ENCODE data around the gene CERS6. TPM values are rescaled to one million over a fixed set of nuclear protein-coding genes. Genes with fewer than 3 reads are reported as not detected.

Gene CERS6
- total RNA-seq, 1 donor from 2014 or later = 30.8 TPM

DNA sequence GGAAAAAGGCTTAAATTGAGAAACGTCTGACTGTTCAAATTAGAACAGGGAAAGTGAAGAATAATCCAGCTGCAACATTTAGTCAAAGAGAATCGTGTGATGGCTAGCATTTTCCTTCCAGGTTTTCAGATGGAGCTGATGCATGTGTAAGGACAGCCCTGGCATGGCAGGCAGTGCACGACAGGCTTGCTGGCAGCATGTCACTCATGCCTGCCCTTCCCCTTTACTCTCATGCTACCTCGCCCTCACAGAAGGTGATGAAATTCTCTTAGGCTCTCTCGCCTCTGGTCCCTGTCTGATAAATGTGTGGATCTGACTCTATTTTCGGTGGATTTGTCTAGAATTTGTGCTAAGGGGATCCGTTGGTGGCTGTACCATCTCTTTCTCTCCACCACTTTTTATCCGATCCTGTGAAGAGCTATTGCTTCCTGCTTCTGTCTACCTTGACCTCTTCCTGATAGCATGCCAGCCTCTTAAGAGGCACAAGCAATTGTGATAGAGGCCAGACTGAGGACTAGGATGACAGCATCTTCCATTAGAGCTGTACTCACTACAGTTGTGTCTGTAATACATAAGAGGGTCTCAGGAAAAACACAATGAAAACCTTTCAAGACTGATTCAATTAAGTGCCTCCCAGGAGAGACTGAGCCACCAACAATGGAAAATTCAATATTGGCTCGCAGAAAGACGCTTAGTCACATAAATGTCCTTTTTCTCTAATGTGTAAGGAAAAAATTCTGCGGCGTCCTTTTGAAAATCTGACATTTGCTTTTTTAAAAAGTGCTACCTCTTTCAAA lies 280.8 kb downstream of the CERS6 start:
- no peaks in the 10 kb centered on the region for H3K36me3 ChIP-seq (ENCODE audit: control insufficient read depth in 3 of 3, insufficient read depth in 3 of 3, low read length in 3 of 3)
- H3K4me3 ChIP-seq (ENCODE audit: low read length in 3 of 3) = no peak overlapping the region
- no peaks in the 10 kb centered on the region for H3K27me3 ChIP-seq (ENCODE audit: control insufficient read depth in 3 of 3, insufficient read depth in 3 of 3, low read length in 3 of 3)
- H3K9me3 ChIP-seq (ENCODE audit: control insufficient read depth in 3 of 3, low read length in 3 of 3) = no peaks in the 10 kb centered on the region
- H3K27ac ChIP-seq (ENCODE audit: low read depth, low read length) = no peak overlapping the region
- no peak overlapping the region for H3K9ac ChIP-seq (ENCODE audit: low read depth in 1 of 3, low read length in 3 of 3)
- H3K4me1 ChIP-seq (ENCODE audit: control insufficient read depth in 3 of 3, insufficient read depth in 3 of 3, low read length in 3 of 3) = peaks cover 3 to 7% (median 6%) of the 10 kb centered on the region in 3 donors

DNA sequence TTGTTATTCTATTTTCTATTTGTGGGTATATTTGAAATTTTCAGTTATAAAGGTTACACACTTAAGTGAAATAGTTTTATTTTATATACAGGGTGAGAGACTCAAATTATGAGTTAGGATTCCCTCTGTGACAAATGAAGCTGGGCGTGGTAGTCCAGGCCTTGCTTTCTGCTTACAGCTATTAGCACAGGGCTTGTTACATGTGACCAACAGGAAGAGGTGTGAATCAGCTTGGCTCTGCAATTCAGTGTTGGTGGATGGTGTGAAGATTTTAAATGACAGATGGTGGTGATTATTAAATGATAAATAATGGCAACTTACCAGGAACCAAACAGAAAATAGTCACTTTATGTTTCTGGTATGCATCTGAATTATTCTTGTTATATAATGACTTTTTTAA lies 282.0 kb downstream of the CERS6 start:
- H3K9ac ChIP-seq (ENCODE audit: low read depth in 1 of 3, low read length in 3 of 3) = no peak overlapping the region
- H3K27me3 ChIP-seq (ENCODE audit: control insufficient read depth in 3 of 3, insufficient read depth in 3 of 3, low read length in 3 of 3) = no peaks in the 10 kb centered on the region
- H3K9me3 ChIP-seq (ENCODE audit: control insufficient read depth in 3 of 3, low read length in 3 of 3) = no peaks in the 10 kb centered on the region
- H3K36me3 ChIP-seq (ENCODE audit: control insufficient read depth in 3 of 3, insufficient read depth in 3 of 3, low read length in 3 of 3) = no peaks in the 10 kb centered on the region
- H3K4me3 ChIP-seq (ENCODE audit: low read length in 3 of 3) = no peak overlapping the region
- peaks cover 3 to 7% (median 6%) of the 10 kb centered on the region in 3 donors for H3K4me1 ChIP-seq (ENCODE audit: control insufficient read depth in 3 of 3, insufficient read depth in 3 of 3, low read length in 3 of 3)
- no peak overlapping the region for H3K27ac ChIP-seq (ENCODE audit: low read depth, low read length)

DNA sequence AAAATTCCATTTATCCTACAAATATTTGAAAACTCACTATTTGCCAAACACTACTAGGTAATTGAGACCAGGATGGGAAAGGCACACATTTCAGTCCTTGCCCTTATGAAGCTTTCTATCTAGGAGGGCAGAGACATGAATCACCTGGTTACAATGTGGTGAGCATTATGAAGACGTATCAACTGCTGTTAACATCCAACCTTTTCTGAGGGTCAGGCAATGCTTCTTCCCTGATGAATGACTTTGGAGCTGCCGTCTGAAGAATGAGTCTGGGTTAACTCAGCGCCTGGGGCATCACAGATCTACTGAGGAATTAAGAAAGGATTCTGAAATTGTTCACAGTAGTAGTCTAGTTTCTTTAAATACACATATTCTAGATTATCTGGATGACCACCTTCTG lies 284.3 kb downstream of the CERS6 start:
- Histone ChIP-seq H3K9me3 (ENCODE audit: control insufficient read depth in 3 of 3, low read length in 3 of 3) (no peaks in the 10 kb centered on the region), H3K27ac (ENCODE audit: low read depth, low read length) (no peak overlapping the region), H3K4me1 (ENCODE audit: control insufficient read depth in 3 of 3, insufficient read depth in 3 of 3, low read length in 3 of 3) (no peaks in the 10 kb centered on the region), H3K4me3 (ENCODE audit: low read length in 3 of 3) (no peak overlapping the region), H3K36me3 (ENCODE audit: control insufficient read depth in 3 of 3, insufficient read depth in 3 of 3, low read length in 3 of 3) (no peaks in the 10 kb centered on the region), H3K9ac (ENCODE audit: low read depth in 1 of 3, low read length in 3 of 3) (no peak overlapping the region), H3K27me3 (ENCODE audit: control insufficient read depth in 3 of 3, insufficient read depth in 3 of 3, low read length in 3 of 3) (no peaks in the 10 kb centered on the region)

DNA sequence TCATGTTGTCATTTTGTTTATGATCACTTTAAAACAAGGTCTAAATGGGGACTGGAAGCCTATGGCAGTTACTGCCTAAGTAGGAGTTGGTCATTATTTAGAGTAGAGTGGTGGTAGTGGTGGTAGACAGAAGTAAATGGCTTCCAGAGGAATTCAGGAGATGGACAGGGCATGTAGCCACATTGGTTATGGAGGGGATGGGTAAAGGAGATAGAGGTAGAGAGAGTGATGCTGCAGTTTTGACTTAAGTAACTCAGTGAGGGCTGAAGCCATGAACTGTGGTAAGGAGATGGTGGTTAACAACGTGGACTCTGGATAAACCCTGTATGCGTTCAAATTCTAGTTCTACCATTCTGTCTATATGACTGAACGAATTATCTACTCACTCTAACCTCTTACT lies 284.7 kb downstream of the CERS6 start:
- Histone ChIP-seq H3K4me3 (ENCODE audit: low read length in 3 of 3) (no peak overlapping the region), H3K36me3 (ENCODE audit: control insufficient read depth in 3 of 3, insufficient read depth in 3 of 3, low read length in 3 of 3) (no peaks in the 10 kb centered on the region), H3K27ac (ENCODE audit: low read depth, low read length) (no peak overlapping the region), H3K9ac (ENCODE audit: low read depth in 1 of 3, low read length in 3 of 3) (no peak overlapping the region), H3K4me1 (ENCODE audit: control insufficient read depth in 3 of 3, insufficient read depth in 3 of 3, low read length in 3 of 3) (no peaks in the 10 kb centered on the region), H3K27me3 (ENCODE audit: control insufficient read depth in 3 of 3, insufficient read depth in 3 of 3, low read length in 3 of 3) (no peaks in the 10 kb centered on the region), H3K9me3 (ENCODE audit: control insufficient read depth in 3 of 3, low read length in 3 of 3) (no peaks in the 10 kb centered on the region)

DNA sequence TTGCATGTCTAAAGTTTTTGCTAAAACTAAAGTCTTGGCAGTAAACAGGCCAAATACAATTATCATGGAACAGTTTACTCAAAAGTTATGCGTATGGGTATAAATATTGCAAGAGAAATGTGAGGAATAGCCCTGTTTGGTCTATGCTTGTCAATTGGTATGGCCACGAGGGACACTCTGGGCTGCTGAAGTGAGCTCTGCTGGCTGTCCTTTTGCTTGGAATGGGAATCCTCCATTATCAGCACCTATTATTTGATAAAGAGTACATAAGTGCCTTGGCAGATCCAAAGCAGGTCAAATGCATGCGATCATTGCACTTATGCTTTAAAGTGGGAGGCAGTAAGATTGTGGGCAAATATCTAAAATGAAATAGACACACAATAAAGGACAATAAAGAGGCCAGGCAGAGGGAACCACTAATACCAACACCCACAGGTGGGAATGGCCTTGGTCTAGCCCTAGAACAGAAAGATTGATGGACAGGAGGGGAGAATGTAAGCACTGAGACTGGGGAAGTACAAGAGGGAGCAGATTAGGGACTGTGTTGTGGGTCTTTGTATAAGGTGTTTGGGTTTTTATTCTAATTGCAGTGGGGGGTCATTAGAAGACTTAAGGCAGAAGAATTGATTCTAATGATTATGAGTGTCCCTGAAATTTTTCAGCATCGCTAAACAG lies 286.3 kb downstream of the CERS6 start:
- Histone ChIP-seq H3K36me3 (ENCODE audit: control insufficient read depth in 3 of 3, insufficient read depth in 3 of 3, low read length in 3 of 3) (no peaks in the 10 kb centered on the region), H3K27me3 (ENCODE audit: control insufficient read depth in 3 of 3, insufficient read depth in 3 of 3, low read length in 3 of 3) (no peaks in the 10 kb centered on the region), H3K27ac (ENCODE audit: low read depth, low read length) (no peak overlapping the region)

DNA sequence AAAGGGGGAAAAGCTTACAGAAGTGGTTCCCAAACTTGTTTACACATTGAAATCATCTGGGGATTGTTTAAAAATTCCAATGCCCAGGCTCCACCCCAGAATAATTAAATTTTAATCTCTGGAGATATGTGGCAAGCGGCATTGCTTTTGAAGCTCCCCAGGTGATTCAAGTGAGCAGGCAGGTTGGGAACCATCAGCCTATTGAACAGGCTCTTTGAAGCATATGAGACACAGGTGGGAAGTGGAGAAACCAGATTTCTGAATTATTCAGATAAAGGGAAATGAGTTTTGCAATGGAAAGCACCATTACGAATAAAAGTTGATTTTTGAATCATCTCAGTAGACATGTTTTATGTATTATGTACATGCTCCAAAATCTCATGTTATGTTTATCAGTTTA lies 288.8 kb downstream of the CERS6 start:
- Histone ChIP-seq H3K9me3 (ENCODE audit: control insufficient read depth in 3 of 3, low read length in 3 of 3) (no peaks in the 10 kb centered on the region), H3K27me3 (ENCODE audit: control insufficient read depth in 3 of 3, insufficient read depth in 3 of 3, low read length in 3 of 3) (no peaks in the 10 kb centered on the region), H3K4me3 (ENCODE audit: low read length in 3 of 3) (no peak overlapping the region), H3K27ac (ENCODE audit: low read depth, low read length) (no peak overlapping the region), H3K36me3 (ENCODE audit: control insufficient read depth in 3 of 3, insufficient read depth in 3 of 3, low read length in 3 of 3) (no peaks in the 10 kb centered on the region), H3K9ac (ENCODE audit: low read depth in 1 of 3, low read length in 3 of 3) (no peak overlapping the region), H3K4me1 (ENCODE audit: control insufficient read depth in 3 of 3, insufficient read depth in 3 of 3, low read length in 3 of 3) (peaks cover 3 to 9% (median 4%) of the 10 kb centered on the region in 3 donors)

More for the DNA sequence above, 286.3 kb downstream of the CERS6 start:
- Histone ChIP-seq H3K4me1 (ENCODE audit: control insufficient read depth in 3 of 3, insufficient read depth in 3 of 3, low read length in 3 of 3) (no peaks in the 10 kb centered on the region), H3K4me3 (ENCODE audit: low read length in 3 of 3) (no peak overlapping the region), H3K9me3 (ENCODE audit: control insufficient read depth in 3 of 3, low read length in 3 of 3) (no peaks in the 10 kb centered on the region), H3K9ac (ENCODE audit: low read depth in 1 of 3, low read length in 3 of 3) (no peak overlapping the region)

DNA sequence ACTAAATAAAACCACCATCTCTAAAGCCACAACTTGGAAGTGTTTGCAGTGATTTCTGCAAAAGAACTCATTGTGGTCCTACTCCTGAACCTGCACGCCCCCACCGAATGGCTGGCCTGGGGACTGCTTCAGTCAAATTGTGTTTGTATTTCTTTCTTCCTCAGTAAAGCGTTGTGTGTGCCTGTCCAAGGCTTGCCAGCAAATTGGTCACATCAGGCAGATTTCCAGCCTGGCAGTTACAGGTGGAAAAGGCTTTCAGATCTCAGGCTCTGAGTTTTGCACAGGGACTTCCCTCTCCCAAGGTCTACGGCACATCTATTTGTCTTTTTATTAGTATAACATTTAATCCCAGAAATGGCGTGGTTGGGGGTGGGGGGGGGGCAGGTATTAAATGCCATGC lies 292.4 kb downstream of the CERS6 start:
- H3K9me3 ChIP-seq (ENCODE audit: control insufficient read depth in 3 of 3, low read length in 3 of 3) = no peaks in the 10 kb centered on the region
- H3K4me1 ChIP-seq (ENCODE audit: control insufficient read depth in 3 of 3, insufficient read depth in 3 of 3, low read length in 3 of 3) = peaks cover 3 to 11% (median 4%) of the 10 kb centered on the region in 3 donors
- no peaks in the 10 kb centered on the region for H3K36me3 ChIP-seq (ENCODE audit: control insufficient read depth in 3 of 3, insufficient read depth in 3 of 3, low read length in 3 of 3)

DNA sequence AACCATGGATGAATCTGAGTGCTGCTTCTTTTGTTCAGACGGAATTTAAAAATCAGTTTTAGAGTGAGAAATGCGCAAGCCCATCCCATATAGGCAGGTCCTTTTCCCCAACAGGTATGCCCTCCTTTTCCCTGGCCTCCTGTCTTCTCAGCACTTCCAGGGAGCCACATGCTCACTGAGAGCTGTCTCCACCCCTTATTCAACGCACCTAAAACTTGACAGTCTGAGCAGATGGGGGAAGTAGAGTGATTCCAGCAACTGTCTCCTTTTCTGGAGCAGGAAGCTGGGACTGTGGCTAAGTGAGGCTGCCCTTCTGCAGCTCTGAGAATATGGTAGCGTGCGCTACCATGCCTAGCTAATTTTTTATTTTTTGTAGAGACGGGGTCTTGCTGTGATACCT lies 293.2 kb downstream of the CERS6 start:
- H3K9me3 ChIP-seq (ENCODE audit: control insufficient read depth in 3 of 3, low read length in 3 of 3) = no peaks in the 10 kb centered on the region
- no peak overlapping the region for H3K4me3 ChIP-seq (ENCODE audit: low read length in 3 of 3)
- no peak overlapping the region for H3K27ac ChIP-seq (ENCODE audit: low read depth, low read length)
- H3K27me3 ChIP-seq (ENCODE audit: control insufficient read depth in 3 of 3, insufficient read depth in 3 of 3, low read length in 3 of 3) = no peaks in the 10 kb centered on the region
- no peaks in the 10 kb centered on the region for H3K36me3 ChIP-seq (ENCODE audit: control insufficient read depth in 3 of 3, insufficient read depth in 3 of 3, low read length in 3 of 3)
- peaks cover 3 to 11% (median 4%) of the 10 kb centered on the region in 3 donors for H3K4me1 ChIP-seq (ENCODE audit: control insufficient read depth in 3 of 3, insufficient read depth in 3 of 3, low read length in 3 of 3)
- no peak overlapping the region for H3K9ac ChIP-seq (ENCODE audit: low read depth in 1 of 3, low read length in 3 of 3)

More for the DNA sequence above, 292.4 kb downstream of the CERS6 start:
- Histone ChIP-seq H3K4me3 (ENCODE audit: low read length in 3 of 3) (no peak overlapping the region), H3K27me3 (ENCODE audit: control insufficient read depth in 3 of 3, insufficient read depth in 3 of 3, low read length in 3 of 3) (no peaks in the 10 kb centered on the region), H3K27ac (ENCODE audit: low read depth, low read length) (no peak overlapping the region), H3K9ac (ENCODE audit: low read depth in 1 of 3, low read length in 3 of 3) (no peak overlapping the region)

DNA sequence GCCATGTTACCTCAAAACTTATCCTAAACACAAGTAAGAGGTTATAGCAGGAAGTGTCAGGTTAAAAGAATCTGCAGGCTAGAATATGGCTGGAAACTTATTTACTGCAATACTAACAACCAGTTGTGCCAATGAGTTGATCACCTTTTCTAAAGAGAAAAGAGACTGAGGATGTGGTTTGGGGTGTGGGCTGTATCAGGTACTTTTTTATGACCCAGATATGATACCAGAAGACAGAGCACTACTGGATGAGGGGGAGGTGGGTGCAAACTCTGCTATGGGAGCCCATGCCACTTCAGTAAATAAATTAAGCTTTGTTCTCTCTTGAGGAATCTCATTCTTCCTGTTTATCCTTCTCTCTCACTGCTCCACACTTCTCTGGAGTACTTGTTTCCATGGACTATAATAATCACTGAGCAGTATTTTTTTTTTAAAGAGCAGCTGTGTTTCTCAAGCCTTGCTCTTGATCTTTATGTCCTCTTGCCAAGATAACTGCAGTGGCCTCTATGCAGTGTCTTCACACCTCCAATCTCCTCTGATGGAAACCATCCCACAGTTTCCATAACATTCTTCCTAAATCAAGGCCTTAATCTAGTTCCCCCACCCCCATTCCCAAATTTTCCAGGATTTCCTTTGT lies 295.1 kb downstream of the CERS6 start:
- H3K27me3 ChIP-seq (ENCODE audit: control insufficient read depth in 3 of 3, insufficient read depth in 3 of 3, low read length in 3 of 3) = no peaks in the 10 kb centered on the region
- H3K9ac ChIP-seq (ENCODE audit: low read depth in 1 of 3, low read length in 3 of 3) = no peak overlapping the region
- H3K9me3 ChIP-seq (ENCODE audit: control insufficient read depth in 3 of 3, low read length in 3 of 3) = no peaks in the 10 kb centered on the region
- no peak overlapping the region for H3K4me3 ChIP-seq (ENCODE audit: low read length in 3 of 3)
- H3K36me3 ChIP-seq (ENCODE audit: control insufficient read depth in 3 of 3, insufficient read depth in 3 of 3, low read length in 3 of 3) = no peaks in the 10 kb centered on the region
- H3K4me1 ChIP-seq (ENCODE audit: control insufficient read depth in 3 of 3, insufficient read depth in 3 of 3, low read length in 3 of 3) = peaks cover 3 to 11% (median 4%) of the 10 kb centered on the region in 3 donors
- no peak overlapping the region for H3K27ac ChIP-seq (ENCODE audit: low read depth, low read length)

DNA sequence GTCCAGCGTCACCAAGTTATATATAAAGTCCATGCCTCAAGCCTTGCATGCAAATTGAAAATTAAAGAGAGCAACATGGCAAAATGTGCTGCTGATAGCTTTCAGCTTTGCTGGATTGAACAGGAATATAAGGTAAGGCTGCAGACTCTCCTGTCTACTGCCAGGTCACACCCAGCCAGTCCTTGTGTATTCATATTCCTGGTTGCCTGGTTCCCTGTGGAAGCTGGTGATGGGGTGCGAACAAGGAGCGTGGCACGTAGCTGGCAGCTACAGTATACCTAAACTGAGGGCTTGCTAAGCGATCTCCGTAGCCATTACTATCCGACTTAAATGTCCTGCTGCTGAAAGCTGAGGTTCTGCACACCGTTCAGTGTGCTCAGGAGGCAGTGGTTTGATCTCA lies 296.3 kb downstream of the CERS6 start:
- H3K27ac ChIP-seq (ENCODE audit: low read depth, low read length) = no peak overlapping the region
- H3K4me1 ChIP-seq (ENCODE audit: control insufficient read depth in 3 of 3, insufficient read depth in 3 of 3, low read length in 3 of 3) = peaks cover 3 to 19% (median 4%) of the 10 kb centered on the region in 3 donors
- no peaks in the 10 kb centered on the region for H3K27me3 ChIP-seq (ENCODE audit: control insufficient read depth in 3 of 3, insufficient read depth in 3 of 3, low read length in 3 of 3)
- H3K9me3 ChIP-seq (ENCODE audit: control insufficient read depth in 3 of 3, low read length in 3 of 3) = no peaks in the 10 kb centered on the region
- H3K36me3 ChIP-seq (ENCODE audit: control insufficient read depth in 3 of 3, insufficient read depth in 3 of 3, low read length in 3 of 3) = no peaks in the 10 kb centered on the region
- no peak overlapping the region for H3K9ac ChIP-seq (ENCODE audit: low read depth in 1 of 3, low read length in 3 of 3)
- H3K4me3 ChIP-seq (ENCODE audit: low read length in 3 of 3) = no peak overlapping the region

All from skeletal muscle tissue (tissue), 4 donors.